IMR-90 (cell line): Measurements from ENCODE around the gene TNIP2. TPM values are rescaled to one million over a fixed set of nuclear protein-coding genes. Genes with fewer than 3 reads are reported as not detected.

Source experiments
- ATAC-seq: fragments of 200-7000 bp; cut with Tn5 transposase; 2 replicates; pipeline ENCODE4 v1.9.1; 2020; ENCODE audit warnings: low read depth, mild to moderate bottlenecking, moderate library complexity
- BruUV-seq: library from RNA; stranded (reverse); fragments of 400-500 nt; replicated peaks from 2 replicates; lab custom pipeline; 2021; lab: Mats Ljungman, UMichigan
- CTCF ChIA-PET: fragments of 300-600 bp; formaldehyde crosslinking; extraction: SDS; loops from one replicate; lab custom pipeline; 2021; ENCODE audit warnings: antibody characterized with exemption; lab: Yijun Ruan, JAX
- POLR2A ChIA-PET: fragments of 300-600 bp; sonication (Branson Sonifier 250); formaldehyde crosslinking; loops from one replicate; lab custom pipeline; 2022; ENCODE audit warnings: antibody characterized with exemption; ENCODE audit not compliant: unreplicated experiment; lab: Charles Lee
- DNase-seq: peaks from one replicate; pipeline ENCODE4 v3.0.0; 2013
- H2AFZ ChIP-seq: replicated peaks from 2 replicates; pipeline ENCODE3; 2013; ENCODE audit warnings: low read length, mild to moderate bottlenecking; ENCODE audit not compliant: poor library complexity
- H2AK5ac ChIP-seq: 2 replicates; pipeline ENCODE4 v1.6.1; 2013; ENCODE audit warnings: low read depth, low read length, inconsistent platforms
- H2AK9ac ChIP-seq: replicated peaks from 2 replicates; pipeline ENCODE3; 2013; ENCODE audit warnings: mild to moderate bottlenecking, low read depth, low read length, moderate library complexity; ENCODE audit not compliant: poor library complexity
- H2BK120ac ChIP-seq: 2 replicates; pipeline ENCODE4 v1.6.1; 2013; ENCODE audit warnings: low read depth, low read length, inconsistent platforms
- H2BK15ac ChIP-seq: 3 replicates; pipeline ENCODE4 v1.6.1; 2013; ENCODE audit warnings: low read depth, low read length, inconsistent platforms
- H2BK20ac ChIP-seq: 2 replicates; pipeline ENCODE4 v1.6.1; 2013; ENCODE audit warnings: low read depth, mild to moderate bottlenecking, inconsistent platforms, low read length, moderate library complexity
- H2BK5ac ChIP-seq: 2 replicates; pipeline ENCODE4 v1.6.1; 2013; ENCODE audit warnings: mild to moderate bottlenecking, low read depth, low read length, inconsistent platforms; ENCODE audit not compliant: poor library complexity, severe bottlenecking
- H3K14ac ChIP-seq: replicated peaks from 2 replicates; pipeline ENCODE4 v1.6.1; 2013; ENCODE audit warnings: low read depth, low read length, inconsistent platforms
- H3K18ac ChIP-seq: 2 replicates; pipeline ENCODE4 v1.6.1; 2013; ENCODE audit warnings: low read depth, low read length, control low read depth
- H3K23ac ChIP-seq: 2 replicates; pipeline ENCODE4 v1.6.1; 2013; ENCODE audit warnings: low read depth, low read length, inconsistent platforms
- H3K27ac ChIP-seq: 2 replicates; pipeline ENCODE4 v1.5.1; 2013; ENCODE audit warnings: mild to moderate bottlenecking, control low read depth, low read length; ENCODE audit not compliant: insufficient read depth
- H3K27me3 ChIP-seq: 2 replicates; pipeline ENCODE4 v1.6.1; 2013; ENCODE audit warnings: low read length; ENCODE audit not compliant: control insufficient read depth, insufficient read depth
- H3K36me3 ChIP-seq: 2 replicates; pipeline ENCODE4 v1.6.1; 2013; ENCODE audit warnings: low read length, mixed read lengths; ENCODE audit not compliant: control insufficient read depth, insufficient read depth
- H3K4ac ChIP-seq: 2 replicates; pipeline ENCODE4 v1.6.1; 2013; ENCODE audit warnings: low read depth, low read length, inconsistent platforms
- H3K4me1 ChIP-seq: 2 replicates; pipeline ENCODE4 v1.6.1; 2013; ENCODE audit warnings: low read length, mixed read lengths; ENCODE audit not compliant: control insufficient read depth, insufficient read depth
- H3K4me2 ChIP-seq: 2 replicates; pipeline ENCODE4 v1.6.1; 2013; ENCODE audit warnings: low read depth, mild to moderate bottlenecking, control low read depth, low read length, moderate library complexity
- H3K4me3 ChIP-seq: 2 replicates; pipeline ENCODE4 v1.5.1; 2013; ENCODE audit warnings: low read depth, mild to moderate bottlenecking, control low read depth, low read length, moderate library complexity; ENCODE audit not compliant: insufficient read depth
- H3K56ac ChIP-seq: 2 replicates; pipeline ENCODE4 v1.6.1; 2013; ENCODE audit warnings: low read length, inconsistent platforms; ENCODE audit not compliant: insufficient read depth; ENCODE audit errors: extremely low read depth
- H3K79me1 ChIP-seq, 2 experiments: 2 replicates each; pipeline ENCODE4 v1.6.1; 2013; ENCODE audit warnings: low read length in 2 of 2, inconsistent platforms in 1 of 2, low read depth in 1 of 2
- H3K9ac ChIP-seq: 2 replicates; pipeline ENCODE4 v1.6.1; 2013; ENCODE audit warnings: low read depth, low read length, control low read depth
- H3K9me1 ChIP-seq: 2 replicates; pipeline ENCODE4 v1.6.1; 2013; ENCODE audit warnings: low read length, inconsistent platforms; ENCODE audit not compliant: insufficient read depth
- H3K9me3 ChIP-seq: 2 replicates; pipeline ENCODE4 v1.6.1; 2013; ENCODE audit warnings: low read length; ENCODE audit not compliant: control insufficient read depth, insufficient read depth
- H4K20me1 ChIP-seq: 2 replicates; pipeline ENCODE4 v1.6.1; 2013; ENCODE audit warnings: low read length, inconsistent platforms; ENCODE audit not compliant: insufficient read depth
- H4K5ac ChIP-seq: 2 replicates; pipeline ENCODE4 v1.6.1; 2013; ENCODE audit warnings: mild to moderate bottlenecking, low read depth, low read length, control low read depth
- H4K8ac ChIP-seq, 2 experiments: 2 replicates each; pipeline ENCODE4 v1.6.1; 2013; ENCODE audit warnings: low read depth in 2 of 2, low read length in 2 of 2, control low read depth in 1 of 2, inconsistent platforms in 1 of 2
- H4K91ac ChIP-seq: 2 replicates; pipeline ENCODE4 v1.6.1; 2013; ENCODE audit warnings: low read depth, low read length, inconsistent platforms; ENCODE audit not compliant: insufficient read depth
- RCOR1 ChIP-seq: IDR thresholded peaks from 2 replicates; pipeline ENCODE4 v1.6.1; 2012; ENCODE audit warnings: mild to moderate bottlenecking, low read length, improper control_type of control experiment; ENCODE audit not compliant: insufficient replicate concordance
- RFX5 ChIP-seq: IDR thresholded peaks from 2 replicates; pipeline ENCODE4 v1.8.0; 2012; ENCODE audit warnings: low read depth, mild to moderate bottlenecking, low read length, moderate library complexity
- WGBS, 2 experiments: methylation state at CpG; one replicate each; pipeline versions ENCODE4 v1.1.5 to v1.1.7; 2013; ENCODE audit warnings: missing lambda C conversion rate in 2 of 2; ENCODE audit not compliant: insufficient read length in 1 of 2; ENCODE audit errors: extremely low coverage in 2 of 2; 5-methylcytosine and 5-hydroxymethylcytosine counted together
- dilution Hi-C: fragments of 300-500 bp; cut with HindIII; formaldehyde crosslinking; loops from one replicate; pipeline ENCODE4 v1.14.3; 2018; ENCODE audit warnings: low sequenced_read_pairs; ENCODE audit not compliant: unreplicated experiment
- in situ Hi-C: fragments of 300-500 bp; cut with MboI; formaldehyde crosslinking; loops from 3 replicates; pipeline ENCODE4 v1.14.3; 2019; ENCODE audit warnings: low sequenced_read_pairs, inconsistent platforms, mixed read lengths
- intact Hi-C: fragments of 100-400 bp; cut with micrococcal nuclease; formaldehyde crosslinking; loops from 2 replicates; pipeline ENCODE4 v1.10.0; 2022
- polyA plus RNA-seq, 3 experiments: library from polyadenylated mRNA; depleted of rRNA; stranded (reverse); fragments of >200 nt; gene quantifications; 2 replicates each; pipeline ENCODE4 v1.2.3, GENCODE V29; 2012; ENCODE audit warnings: low replicate concordance in 1 of 3
- total RNA-seq: library from RNA; depleted of rRNA; stranded (reverse); fragments of >200 nt; gene quantifications from 2 replicates; pipeline ENCODE4 v1.2.3, GENCODE V29; 2012

The TNIP2 gene
- total and polyA plus RNA-seq, 2 of the 4 experiments (the other 2 are of a cell fraction): 33.3 to 38.5 TPM

GRCh38 chr4:2712261-2712842 lies 43.8 kb downstream of the TNIP2 start:
- Histone ChIP-seq H2AK5ac (no peak overlapping the region), H3K4me3 (no peak overlapping the region), H3K36me3 (peaks cover 23% of the 10 kb centered on the region), H3K9me3 (no peaks in the 10 kb centered on the region), H3K4me2 (no peak overlapping the region), H2BK120ac (no peak overlapping the region), H3K14ac (no peak overlapping the region), H3K4me1 (peaks cover 3% of the 10 kb centered on the region; the same call in 1 of the 2 replicates), H3K18ac (no peak overlapping the region), H4K20me1 (peaks cover 9% of the 10 kb centered on the region), H3K27ac (no peak overlapping the region), H2BK5ac (no peak overlapping the region), H3K79me1 (peaks cover 20 to 47% of the 10 kb centered on the region in 2 experiments), H2AFZ (no peak overlapping the region), H4K91ac (no peak overlapping the region), H3K23ac (no peak overlapping the region), H3K9me1 (peaks cover 14% of the 10 kb centered on the region), H2BK20ac (no peak overlapping the region), H4K5ac (no peak overlapping the region), H3K4ac (no peak overlapping the region), H3K9ac (no peak overlapping the region), H4K8ac (no peak overlapping the region), H2BK15ac (no peak overlapping the region), H3K56ac (no peak overlapping the region), H3K27me3 (no peaks in the 10 kb centered on the region), H2AK9ac (no peak overlapping the region)
- intact Hi-C loops (no loop called here), dilution Hi-C loops (no loop called here), in situ Hi-C loops (no loop called here)
- ChIA-PET POLR2A (no interaction called here), CTCF (no interaction called here)
- 80% methylated on average over 2 of the region's 9 CpGs; no CpG with 5 or more reads in 1 of the 2 experiments for WGBS, 2 experiments
- ATAC-seq (no peak), DNase-seq (no peak)
- BruUV-seq: no TSS peak
- TF ChIP-seq RCOR1 (no peak), RFX5 (no peak)
